NOMO-1 (cell line): ENCODE data around the gene RECQL.
"Not testable (repeated sequence)": the region's sequence is repeated elsewhere in the genome, so short reads cannot be mapped to it uniquely, and the experiment has no call there.

Experiments used
- DNase-seq, 2 experiments: peaks; one replicate each; lab custom pipeline; 2025; ENCODE audit not compliant: unreplicated experiment in 2 of 2; lab: John Stamatoyannopoulos, UW

The RECQL gene

GRCh38 chr12:21429994-21430393, 71.4 kb downstream of the RECQL start:
- no peak for DNase-seq

GRCh38 chr12:21428241-21428640, 73.2 kb downstream of the RECQL start:
- no peak for DNase-seq

- not testable (repeated sequence) for DNase-seq
Measured at GRCh38 chr12:21419009-21419699, 82.3 kb downstream of the RECQL start.
